HL-60 (cell line): ENCODE results near the gene SUPT3H.

Experiments
- DNase-seq, 2 experiments: peaks; one replicate each; pipeline ENCODE4 v3.0.0-alpha.2; 2010 to 2020; ENCODE audit warnings: low read depth in 1 of 2, low spot score in 1 of 2
- H3K27ac ChIP-seq: fragments of 250-450 bp; sonication (Bioruptor Pico); replicated peaks from 2 replicates; pipeline ENCODE4 v1.5.1; 2020; ENCODE audit warnings: mild to moderate bottlenecking, moderate library complexity
- H3K27me3 ChIP-seq: fragments of 250-450 bp; sonication (Bioruptor Pico); 2 replicates; pipeline ENCODE4 v1.5.1; 2021; ENCODE audit warnings: mild to moderate bottlenecking, moderate library complexity; ENCODE audit not compliant: insufficient read depth, poor library complexity, severe bottlenecking
- H3K4me3 ChIP-seq: replicated peaks from 2 replicates; pipeline ENCODE4 v1.5.1; 2011; ENCODE audit warnings: mild to moderate bottlenecking, control low read depth, low read length; ENCODE audit not compliant: insufficient read depth
- CTCF ChIP-seq: IDR thresholded peaks from one replicate; pipeline ENCODE4 v1.5.1; 2011; ENCODE audit warnings: low read length, control low read depth, inconsistent platforms; ENCODE audit not compliant: insufficient read depth
- GABPA ChIP-seq: IDR thresholded peaks from 2 replicates; pipeline ENCODE4 v1.6.1; 2012; ENCODE audit warnings: low read depth
- POLR2AphosphoS5 ChIP-seq: IDR thresholded peaks from 2 replicates; pipeline ENCODE4 v1.6.1; 2012; ENCODE audit warnings: low read depth
- REST ChIP-seq: IDR thresholded peaks from 2 replicates; pipeline ENCODE4 v1.6.1; 2012; ENCODE audit warnings: low read depth; ENCODE audit not compliant: insufficient replicate concordance
- SPI1 ChIP-seq: IDR thresholded peaks from 2 replicates; pipeline ENCODE4 v1.6.1; 2012; ENCODE audit warnings: low read depth, mild to moderate bottlenecking, borderline replicate concordance

SUPT3H gene

GRCh38 chr6:44800784-44801592, 576.7 kb downstream of the SUPT3H start:
- no peak overlapping the region for H3K4me3 ChIP-seq

GRCh38 chr6:44800171-44800783, 577.5 kb downstream of the SUPT3H start:
- TF ChIP-seq REST = no peak
- Histone ChIP-seq H3K4me3 (no peak overlapping the region), H3K27me3 (peaks cover 4% of the 10 kb centered on the region), H3K27ac (no peak overlapping the region)
- DNase-seq = no peak

More at GRCh38 chr6:44800784-44801592, 576.7 kb downstream of the SUPT3H start:
- DNase-seq = no peak
- TF ChIP-seq POLR2AphosphoS5 = no peak
- no peak for TF ChIP-seq CTCF
- TF ChIP-seq REST = no peak
- TF ChIP-seq SPI1 = no peak
- no peak for TF ChIP-seq GABPA
- H3K27ac ChIP-seq = no peak overlapping the region
- peaks cover 3% of the 10 kb centered on the region for H3K27me3 ChIP-seq

- Histone ChIP-seq H3K27ac (no peak overlapping the region), H3K27me3 (peaks cover 4% of the 10 kb centered on the region), H3K4me3 (no peak overlapping the region)
- no peak for DNase-seq
- TF ChIP-seq CTCF (no peak), REST (no peak), SPI1 (no peak), POLR2AphosphoS5 (no peak), GABPA (no peak)
These were observed 580.0 kb downstream of the SUPT3H start for GRCh38 chr6:44797746-44798145.
